B cell (primary cell): ENCODE measurements around the gene KICS2. TPM values are rescaled to one million over a fixed set of nuclear protein-coding genes. Genes with fewer than 3 reads are reported as not detected.
A peak's percentile ranks its signal among the peaks of the same experiment; 100 is the strongest.

Source experiments
- ATAC-seq: fragments of 200-7000 bp; cut with Tn5 transposase; one replicate; pipeline ENCODE4 v1.10.0; 2021; ENCODE audit warnings: low read depth, mild to moderate bottlenecking, moderate number of reproducible peaks, moderate library complexity
- CTCF ChIA-PET: fragments of 350-600 bp; sonication (Branson Sonifier 250); formaldehyde crosslinking; loops from one replicate; lab custom pipeline; 2021; ENCODE audit warnings: antibody characterized with exemption, inconsistent platforms; lab: Charles Lee
- POLR2A ChIA-PET: fragments of 350-600 bp; sonication (Branson Sonifier 250); formaldehyde crosslinking; loops from one replicate; lab custom pipeline; 2021; ENCODE audit warnings: antibody characterized with exemption; lab: Charles Lee
- DNase-seq: peaks from one replicate; pipeline ENCODE4 v3.0.0; 2013
- H2AFZ ChIP-seq: 2 replicates; pipeline ENCODE4 v1.6.1; 2012; ENCODE audit warnings: mild to moderate bottlenecking, low read depth, low read length; ENCODE audit not compliant: insufficient read depth, poor library complexity, severe bottlenecking
- H3K27ac ChIP-seq, 2 donors: 1 replicate in 1 of 2; 2 replicates in 1 of 2; pipeline ENCODE4 v1.5.1; 2012 to 2013; ENCODE audit warnings: low read length in 2 of 2, mild to moderate bottlenecking in 2 of 2, moderate library complexity in 1 of 2
- H3K27me3 ChIP-seq, 4 experiments: fragments of 200-600 bp in 1 of 4; sonication (generic) in 1 of 4; replicated peaks in 1 of 4; 1 replicate in 2 of 4; 2 replicates in 2 of 4; pipeline versions ENCODE4 v1.6.1 to v1.7.0; 2013 to 2016; ENCODE audit warnings: low read length in 3 of 4, mild to moderate bottlenecking in 2 of 4, mixed read lengths in 1 of 4, moderate library complexity in 1 of 4; ENCODE audit not compliant: insufficient read depth in 4 of 4, control insufficient read depth in 3 of 4; ENCODE audit errors: control extremely low read depth in 1 of 4
- H3K36me3 ChIP-seq, 2 experiments: replicated peaks in 1 of 2; 1 replicate in 1 of 2; 2 replicates in 1 of 2; pipeline versions ENCODE4 v1.6.1 to v1.7.1; 2013; ENCODE audit warnings: low read length in 1 of 2; ENCODE audit not compliant: insufficient read depth in 2 of 2, control insufficient read depth in 1 of 2; ENCODE audit errors: control extremely low read depth in 1 of 2, extremely low read depth in 1 of 2
- H3K4me1 ChIP-seq, 2 donors: fragments of 200-600 bp in 1 of 2; sonication (generic) in 1 of 2; 1 replicate in 1 of 2; 2 replicates in 1 of 2; pipeline versions ENCODE4 v1.5.1 to v1.6.1; 2013 to 2017; ENCODE audit warnings: low read length in 2 of 2; ENCODE audit not compliant: control insufficient read depth in 2 of 2, insufficient read depth in 2 of 2
- H3K4me2 ChIP-seq: replicated peaks from 2 replicates; pipeline ENCODE3; 2012; ENCODE audit warnings: mild to moderate bottlenecking, low read depth, low read length; ENCODE audit not compliant: poor library complexity, severe bottlenecking
- H3K4me3 ChIP-seq, 5 experiments: fragments of 200-600 bp in 1 of 5; sonication (generic) in 1 of 5; 1 replicate in 3 of 5; 2 replicates in 2 of 5; pipeline versions ENCODE4 v1.5.1 to v1.7.0; 2011 to 2016; ENCODE audit warnings: low read length in 4 of 5, mild to moderate bottlenecking in 4 of 5, low read depth in 2 of 5, control low read depth in 1 of 5, moderate library complexity in 1 of 5; ENCODE audit not compliant: insufficient read depth in 1 of 5; ENCODE audit errors: control extremely low read depth in 1 of 5, extremely low read depth in 1 of 5
- H3K79me2 ChIP-seq: fragments of 200-600 bp; sonication (generic); one replicate; pipeline ENCODE4 v1.6.0; 2016; ENCODE audit warnings: low read length; ENCODE audit not compliant: control insufficient read depth, insufficient read depth
- H3K9ac ChIP-seq: fragments of 200-600 bp; sonication (generic); 2 replicates; pipeline ENCODE4 v1.6.1; 2017; ENCODE audit warnings: mild to moderate bottlenecking, low read length, moderate library complexity
- H3K9me3 ChIP-seq, 3 donors: one replicate each; pipeline versions ENCODE4 v1.6.1 to v1.7.1; 2013; ENCODE audit warnings: low read length in 2 of 3; ENCODE audit not compliant: control insufficient read depth in 2 of 3, insufficient read depth in 1 of 3; ENCODE audit errors: control extremely low read depth in 1 of 3
- H4K20me1 ChIP-seq: 2 replicates; pipeline ENCODE4 v1.6.0; 2012; ENCODE audit warnings: mild to moderate bottlenecking, low read length; ENCODE audit not compliant: insufficient read depth, control insufficient read depth, poor library complexity, severe bottlenecking
- H3K27ac Mint-ChIP-seq: one replicate; pipeline ENCODE4 v1.8.0; 2021; ENCODE audit warnings: mixed read lengths
- H3K27me3 Mint-ChIP-seq: one replicate; pipeline ENCODE4 v1.8.0; 2021; ENCODE audit warnings: mixed read lengths
- H3K4me1 Mint-ChIP-seq: one replicate; pipeline ENCODE4 v1.8.0; 2021; ENCODE audit warnings: mixed read lengths
- H3K4me3 Mint-ChIP-seq: one replicate; pipeline ENCODE4 v1.8.0; 2021; ENCODE audit warnings: mixed read lengths
- H3K9me3 Mint-ChIP-seq: one replicate; pipeline ENCODE4 v1.8.0; 2022; ENCODE audit warnings: mixed read lengths; ENCODE audit not compliant: insufficient read depth
- EZH2 ChIP-seq: IDR thresholded peaks from 2 replicates; pipeline ENCODE4 v1.6.1; 2012; ENCODE audit warnings: borderline replicate concordance, low read depth, mild to moderate bottlenecking, moderate library complexity, low read length; ENCODE audit not compliant: insufficient read depth, poor library complexity, severe bottlenecking
- WGBS: methylation state at CpG from one replicate; pipeline ENCODE4 v1.1.5; 2013; ENCODE audit warnings: missing lambda C conversion rate; ENCODE audit not compliant: insufficient coverage; 5-methylcytosine and 5-hydroxymethylcytosine counted together
- intact Hi-C: fragments of 100-400 bp; cut with micrococcal nuclease; formaldehyde crosslinking; loops from one replicate; pipeline ENCODE4 v1.10.0; 2022
- polyA plus RNA-seq: library from polyadenylated mRNA; depleted of rRNA; stranded (reverse); fragments of >200 nt; gene quantifications from 2 replicates; pipeline ENCODE4 v1.2.3, GENCODE V29; 2012
- total RNA-seq, 2 donors: library from RNA; stranded (reverse); fragments of 120-200 nt in 1 of 2; gene quantifications; 1 replicate in 1 of 2; 2 replicates in 1 of 2; pipeline versions ENCODE4 v1.2.3 to v1.2.4, GENCODE V29; 2013 to 2022
- TF ChIP-seq, protein P1 (sequence below): fragments of 200-600 bp; IDR thresholded peaks from one replicate; pipeline ENCODE4 v1.8.0; 2022; ENCODE audit warnings: antibody characterized with exemption, mild to moderate bottlenecking

Gene KICS2
- total and polyA plus RNA-seq, 2 donors (not counting 1 experiment from before 2014, with no cell fraction given) = 16.6 to 21.2 TPM

DNA sequence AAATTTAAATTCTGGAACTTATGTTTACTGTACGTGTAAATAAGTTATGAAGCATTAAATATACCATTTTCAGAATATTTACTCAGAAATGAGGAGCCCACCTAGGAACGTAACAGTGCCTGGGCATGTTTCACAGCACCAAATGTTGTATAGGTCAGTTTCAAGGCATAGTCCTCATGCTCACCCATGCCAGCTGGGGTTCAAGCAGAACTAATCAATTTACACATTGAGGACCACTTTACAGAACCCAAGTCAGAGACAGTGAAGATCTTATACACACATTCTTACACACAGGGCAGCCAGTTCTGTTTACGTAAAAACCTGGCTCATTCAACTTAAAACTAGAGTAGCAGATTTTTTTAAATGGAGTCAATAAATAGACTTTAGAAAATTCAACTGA lies 2.0 kb downstream of the KICS2 start:
- Histone ChIP-seq H3K4me1 (peaks cover 10 to 20% of the 10 kb centered on the region in 2 donors), H3K27ac (no peak overlapping the region), H4K20me1 (no peaks in the 10 kb centered on the region), H3K79me2 (peaks cover 33% of the 10 kb centered on the region), H3K27me3 (no peaks in the 10 kb centered on the region), H3K4me2 (no peak overlapping the region), H2AFZ (no peak overlapping the region), H3K36me3 (no peaks in the 10 kb centered on the region), H3K9ac (no peak overlapping the region), H3K4me3 (no peak overlapping the region), H3K9me3 (no peaks in the 10 kb centered on the region)
- 80% methylated on average over 1 of the region's 3 CpGs for WGBS
- POLR2A ChIA-PET = no interaction called here
- ATAC-seq = no peak
- peaks cover 31% of the 10 kb centered on the region for H3K4me1 Mint-ChIP-seq
- H3K9me3 Mint-ChIP-seq = no peaks in the 10 kb centered on the region
- TF ChIP-seq, protein P1, sequence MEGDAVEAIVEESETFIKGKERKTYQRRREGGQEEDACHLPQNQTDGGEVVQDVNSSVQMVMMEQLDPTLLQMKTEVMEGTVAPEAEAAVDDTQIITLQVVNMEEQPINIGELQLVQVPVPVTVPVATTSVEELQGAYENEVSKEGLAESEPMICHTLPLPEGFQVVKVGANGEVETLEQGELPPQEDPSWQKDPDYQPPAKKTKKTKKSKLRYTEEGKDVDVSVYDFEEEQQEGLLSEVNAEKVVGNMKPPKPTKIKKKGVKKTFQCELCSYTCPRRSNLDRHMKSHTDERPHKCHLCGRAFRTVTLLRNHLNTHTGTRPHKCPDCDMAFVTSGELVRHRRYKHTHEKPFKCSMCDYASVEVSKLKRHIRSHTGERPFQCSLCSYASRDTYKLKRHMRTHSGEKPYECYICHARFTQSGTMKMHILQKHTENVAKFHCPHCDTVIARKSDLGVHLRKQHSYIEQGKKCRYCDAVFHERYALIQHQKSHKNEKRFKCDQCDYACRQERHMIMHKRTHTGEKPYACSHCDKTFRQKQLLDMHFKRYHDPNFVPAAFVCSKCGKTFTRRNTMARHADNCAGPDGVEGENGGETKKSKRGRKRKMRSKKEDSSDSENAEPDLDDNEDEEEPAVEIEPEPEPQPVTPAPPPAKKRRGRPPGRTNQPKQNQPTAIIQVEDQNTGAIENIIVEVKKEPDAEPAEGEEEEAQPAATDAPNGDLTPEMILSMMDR = no peak
- no peak for TF ChIP-seq EZH2
- intact Hi-C loops = loop anchor here (5.0 kb wide), 5 partner anchors 392 to 1958 kb away; partner anchors contain the start of genes GNS, LEMD3, MON2 and RASSF3
- H3K27ac Mint-ChIP-seq = no peak overlapping the region
- H3K4me3 Mint-ChIP-seq = no peak overlapping the region
- DNase-seq = no peak
- CTCF ChIA-PET = no interaction called here
- H3K27me3 Mint-ChIP-seq = no peaks in the 10 kb centered on the region

GRCh38 chr12:64219145-64219544 lies 3.0 kb downstream of the KICS2 start:
- WGBS = no CpG with 5 or more reads among the region's 2 CpGs
- peaks cover 10 to 20% of the 10 kb centered on the region in 2 donors for H3K4me1 ChIP-seq
- DNase-seq (no peak), ATAC-seq (no peak)
- Mint-ChIP-seq H3K4me1 (peaks cover 31% of the 10 kb centered on the region), H3K27me3 (no peaks in the 10 kb centered on the region), H3K27ac (no peak overlapping the region), H3K9me3 (no peaks in the 10 kb centered on the region), H3K4me3 (no peak overlapping the region)
- H3K27ac ChIP-seq = peak overlapping the region in 1 of 2 donors; percentile 21
- intact Hi-C loops = no loop called here
- peak overlapping the region; percentile 17 for H3K4me2 ChIP-seq
- no peak overlapping the region for H3K9ac ChIP-seq
- peaks cover 33% of the 10 kb centered on the region for H3K79me2 ChIP-seq
- no peaks in the 10 kb centered on the region for H3K27me3 ChIP-seq
- CTCF ChIA-PET = interaction anchor here (0.6 kb wide), 1 partner anchor 31 kb away, joined by 3 read pairs; no protein-coding TSS in a partner anchor
- H4K20me1 ChIP-seq = no peaks in the 10 kb centered on the region
- no peak overlapping the region for H3K4me3 ChIP-seq
- H3K9me3 ChIP-seq = no peaks in the 10 kb centered on the region
- TF ChIP-seq EZH2 = no peak
- TF ChIP-seq, protein P1 = no peak
- POLR2A ChIA-PET = interaction anchor here (0.6 kb wide), 1 partner anchor 12 kb away, joined by 8 read pairs; no protein-coding TSS in a partner anchor
- peak overlapping the region; percentile 29 for H2AFZ ChIP-seq
- peaks cover under 1 to 2% of the 10 kb centered on the region in 2 experiments for H3K36me3 ChIP-seq
